ENCODE measurements around the gene PARD3B.

- TF ChIP-seq CTCF (IDR thresholded peaks at IDR 0.05) (no peak), POLR2A (IDR thresholded peaks at IDR 0.05) (no peak)
Observed at GRCh38 chr2:205034034-205034433, 488.8 kb downstream of the PARD3B start.
